CD14-positive monocyte (primary cell): ENCODE results near the gene CSRP3. TPM values are rescaled to one million over a fixed set of nuclear protein-coding genes. Genes with fewer than 3 reads are reported as not detected.
"Not testable (repeated sequence)": the region's sequence is repeated elsewhere in the genome, so short reads cannot be mapped to it uniquely, and the experiment has no call there.

Experiments used
- DNase-seq, 3 donors: peaks; one replicate each; pipeline ENCODE4 v3.0.0-alpha.2; 2011 to 2022
- H2AFZ ChIP-seq: 2 replicates; pipeline ENCODE4 v1.6.0; 2012; ENCODE audit warnings: mild to moderate bottlenecking, low read depth, low read length, inconsistent platforms; ENCODE audit not compliant: insufficient read depth, poor library complexity, severe bottlenecking
- H3K27ac ChIP-seq, 2 donors: 1 replicate in 1 of 2; 2 replicates in 1 of 2; pipeline ENCODE4 v1.5.1; 2012 to 2013; ENCODE audit warnings: low read length in 2 of 2, control low read depth in 1 of 2, inconsistent platforms in 1 of 2, low read depth in 1 of 2, mild to moderate bottlenecking in 1 of 2
- H3K27me3 ChIP-seq, 2 donors: one replicate each; pipeline versions ENCODE4 v1.6.0 to v1.6.1; 2011 to 2013; ENCODE audit warnings: low read length in 2 of 2; ENCODE audit not compliant: control insufficient read depth in 2 of 2, insufficient read depth in 2 of 2
- H3K36me3 ChIP-seq, 2 donors: replicated peaks in 1 of 2; 1 replicate in 1 of 2; 2 replicates in 1 of 2; pipeline versions ENCODE4 v1.5.1 to v1.6.1; 2012 to 2013; ENCODE audit warnings: low read length in 2 of 2, control low read depth in 1 of 2, inconsistent platforms in 1 of 2, mild to moderate bottlenecking in 1 of 2; ENCODE audit not compliant: insufficient read depth in 2 of 2, control insufficient read depth in 1 of 2
- H3K4me1 ChIP-seq, 2 donors: 1 replicate in 1 of 2; 2 replicates in 1 of 2; pipeline versions ENCODE4 v1.5.1 to v1.6.1; 2012 to 2013; ENCODE audit warnings: low read length in 2 of 2, control low read depth in 1 of 2, inconsistent platforms in 1 of 2, mild to moderate bottlenecking in 1 of 2, moderate library complexity in 1 of 2; ENCODE audit not compliant: insufficient read depth in 2 of 2, control insufficient read depth in 1 of 2
- H3K4me2 ChIP-seq: replicated peaks from 2 replicates; pipeline ENCODE3; 2012; ENCODE audit warnings: low read length, moderate library complexity, mild to moderate bottlenecking; ENCODE audit not compliant: poor library complexity, severe bottlenecking; ENCODE audit errors: extremely low read depth
- H3K4me3 ChIP-seq, 3 experiments: fragments of 200-600 bp in 1 of 3; sonication (generic) in 1 of 3; replicated peaks in 1 of 3; 1 replicate in 2 of 3; 2 replicates in 1 of 3; pipeline ENCODE4 v1.5.1; 2011 to 2013; ENCODE audit warnings: low read length in 3 of 3, mild to moderate bottlenecking in 3 of 3, control low read depth in 2 of 3, low read depth in 2 of 3, inconsistent platforms in 1 of 3, moderate library complexity in 1 of 3
- H3K79me2 ChIP-seq: 2 replicates; pipeline ENCODE4 v1.6.0; 2012; ENCODE audit warnings: mild to moderate bottlenecking, control low read depth, inconsistent platforms, low read length, moderate library complexity; ENCODE audit not compliant: insufficient read depth
- H3K9ac ChIP-seq: 2 replicates; pipeline ENCODE4 v1.6.0; 2017; ENCODE audit warnings: low read length, mild to moderate bottlenecking; ENCODE audit not compliant: insufficient read depth, poor library complexity, severe bottlenecking
- H3K9me3 ChIP-seq, 2 donors: replicated peaks in 1 of 2; 1 replicate in 1 of 2; 2 replicates in 1 of 2; pipeline versions ENCODE4 v1.5.1 to v1.6.1; 2012 to 2013; ENCODE audit warnings: low read length in 2 of 2, control low read depth in 1 of 2; ENCODE audit not compliant: control insufficient read depth in 1 of 2, insufficient read depth in 1 of 2
- H4K20me1 ChIP-seq: 2 replicates; pipeline ENCODE4 v1.6.0; 2012; ENCODE audit warnings: mild to moderate bottlenecking, low read length, control low read depth, moderate library complexity; ENCODE audit not compliant: insufficient read depth
- H3K27ac Mint-ChIP-seq, 7 donors: one replicate each; pipeline ENCODE4 v1.8.0; 2020; ENCODE audit warnings: mild to moderate bottlenecking in 7 of 7, mixed read lengths in 7 of 7, moderate library complexity in 6 of 7, inconsistent platforms in 2 of 7
- H3K27me3 Mint-ChIP-seq, 3 donors: one replicate each; pipeline ENCODE4 v1.8.0; 2021 to 2022; ENCODE audit warnings: low read depth in 3 of 3, mild to moderate bottlenecking in 3 of 3, mixed read lengths in 3 of 3, moderate library complexity in 3 of 3, inconsistent platforms in 1 of 3
- H3K36me3 Mint-ChIP-seq, 2 donors: one replicate each; pipeline ENCODE4 v1.8.0; 2020; ENCODE audit warnings: mixed read lengths in 2 of 2, inconsistent platforms in 1 of 2, mild to moderate bottlenecking in 1 of 2
- H3K4me1 Mint-ChIP-seq: one replicate; pipeline ENCODE4 v1.8.0; 2020; ENCODE audit warnings: mild to moderate bottlenecking, mixed read lengths
- H3K4me3 Mint-ChIP-seq, 2 donors: one replicate each; pipeline ENCODE4 v1.8.0; 2020; ENCODE audit warnings: mild to moderate bottlenecking in 2 of 2, mixed read lengths in 2 of 2, moderate library complexity in 1 of 2
- H3K9me3 Mint-ChIP-seq, 7 donors: one replicate each; pipeline ENCODE4 v1.8.0; 2020 to 2022; ENCODE audit warnings: mixed read lengths in 7 of 7, mild to moderate bottlenecking in 6 of 7, moderate library complexity in 6 of 7, inconsistent platforms in 2 of 7
- WGBS: methylation state at CpG from one replicate; pipeline ENCODE4 v1.1.5; 2013; ENCODE audit warnings: missing lambda C conversion rate; ENCODE audit not compliant: insufficient coverage; 5-methylcytosine and 5-hydroxymethylcytosine counted together
- intact Hi-C, 2 donors: fragments of 100-400 bp; cut with micrococcal nuclease; formaldehyde crosslinking; loops; one replicate each; pipeline versions ENCODE4 v1.15.0 to v1.15.1; 2023
- polyA plus RNA-seq, 3 donors: library from polyadenylated mRNA; depleted of rRNA in 1 of 3; unstranded in 2 of 3; stranded (reverse) in 1 of 3; fragments of 300-500 nt in 2 of 3; fragments of >200 nt in 1 of 3; fragmentation: Illumina TruSeq in 2 of 3; gene quantifications; 1 replicate in 2 of 3; 2 replicates in 1 of 3; pipeline ENCODE4 v1.2.3, GENCODE V29; 2012 to 2021
- TF ChIP-seq, protein P1 (sequence below): fragments of 200-600 bp; IDR thresholded peaks from one replicate; pipeline ENCODE4 v1.8.0; 2022; ENCODE audit warnings: antibody characterized with exemption, mild to moderate bottlenecking

The CSRP3 gene
- polyA plus RNA-seq, 3 donors, result not detected

DNA sequence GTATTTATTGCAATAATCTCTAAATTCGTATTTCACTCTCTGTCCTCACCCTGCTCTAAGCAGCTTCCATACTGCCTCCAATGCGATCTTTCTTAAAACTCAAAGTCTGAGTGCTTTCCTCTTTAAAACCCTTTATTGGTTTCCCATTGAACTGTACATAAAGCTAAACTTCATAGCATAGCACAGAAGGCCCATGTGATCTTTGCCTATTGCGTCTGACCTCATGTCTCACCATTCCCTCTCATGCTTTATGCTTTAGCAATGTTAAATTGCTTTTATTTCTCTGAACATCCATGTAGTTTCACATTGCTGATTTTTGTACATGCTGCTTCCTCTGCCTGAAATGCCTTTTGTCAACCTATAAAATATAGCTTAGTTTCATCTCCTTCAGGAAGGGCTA is 56.5 kb downstream of the CSRP3 start:
- WGBS, result 50% methylated on average over 2 of the region's 3 CpGs

GRCh38 chr11:19136884-19137283 is 64.9 kb downstream of the CSRP3 start:
- H3K4me1 ChIP-seq, H3K27me3 ChIP-seq, H3K4me3 ChIP-seq, H2AFZ ChIP-seq, H3K4me1 Mint-ChIP-seq, H3K27me3 Mint-ChIP-seq, H3K4me3 Mint-ChIP-seq, H3K27ac ChIP-seq, H3K9ac ChIP-seq, H3K4me2 ChIP-seq, H4K20me1 ChIP-seq, intact Hi-C loops, H3K27ac Mint-ChIP-seq, DNase-seq, H3K79me2 ChIP-seq, H3K9me3 ChIP-seq: not testable (repeated sequence)
- H3K36me3 ChIP-seq, result peaks cover 0 to 17% of the 10 kb centered on the region in 2 donors
- H3K36me3 Mint-ChIP-seq, result peaks cover 18 to 24% of the 10 kb centered on the region in 2 donors
- H3K9me3 Mint-ChIP-seq, result peaks cover 14 to 32% (median 20%) of the 10 kb centered on the region in 7 donors
- WGBS, result no CpG with 5 or more reads among the region's 4 CpGs

More for the DNA sequence above, 56.5 kb downstream of the CSRP3 start:
- no peak overlapping the region for H3K27ac Mint-ChIP-seq
- Histone ChIP-seq H3K9me3 (no peaks in the 10 kb centered on the region), H3K4me2 (no peak overlapping the region), H3K4me3 (no peak overlapping the region), H3K36me3 (peaks cover 17 to 42% of the 10 kb centered on the region in 2 donors), H3K27me3 (no peaks in the 10 kb centered on the region), H3K4me1 (no peaks in the 10 kb centered on the region), H4K20me1 (no peaks in the 10 kb centered on the region), H2AFZ (no peak overlapping the region), H3K79me2 (no peaks in the 10 kb centered on the region), H3K27ac (no peak overlapping the region), H3K9ac (no peak overlapping the region)
- H3K9me3 Mint-ChIP-seq, result no peaks in the 10 kb centered on the region
- H3K4me1 Mint-ChIP-seq, result no peaks in the 10 kb centered on the region
- TF ChIP-seq, protein P1, sequence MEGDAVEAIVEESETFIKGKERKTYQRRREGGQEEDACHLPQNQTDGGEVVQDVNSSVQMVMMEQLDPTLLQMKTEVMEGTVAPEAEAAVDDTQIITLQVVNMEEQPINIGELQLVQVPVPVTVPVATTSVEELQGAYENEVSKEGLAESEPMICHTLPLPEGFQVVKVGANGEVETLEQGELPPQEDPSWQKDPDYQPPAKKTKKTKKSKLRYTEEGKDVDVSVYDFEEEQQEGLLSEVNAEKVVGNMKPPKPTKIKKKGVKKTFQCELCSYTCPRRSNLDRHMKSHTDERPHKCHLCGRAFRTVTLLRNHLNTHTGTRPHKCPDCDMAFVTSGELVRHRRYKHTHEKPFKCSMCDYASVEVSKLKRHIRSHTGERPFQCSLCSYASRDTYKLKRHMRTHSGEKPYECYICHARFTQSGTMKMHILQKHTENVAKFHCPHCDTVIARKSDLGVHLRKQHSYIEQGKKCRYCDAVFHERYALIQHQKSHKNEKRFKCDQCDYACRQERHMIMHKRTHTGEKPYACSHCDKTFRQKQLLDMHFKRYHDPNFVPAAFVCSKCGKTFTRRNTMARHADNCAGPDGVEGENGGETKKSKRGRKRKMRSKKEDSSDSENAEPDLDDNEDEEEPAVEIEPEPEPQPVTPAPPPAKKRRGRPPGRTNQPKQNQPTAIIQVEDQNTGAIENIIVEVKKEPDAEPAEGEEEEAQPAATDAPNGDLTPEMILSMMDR, result no peak
- peaks cover 32% of the 10 kb centered on the region in 2 donors for H3K36me3 Mint-ChIP-seq
- no peak overlapping the region for H3K4me3 Mint-ChIP-seq
- no peak for DNase-seq
- intact Hi-C loops, result no loop called here
- peaks cover 0 to 2% (median 0%) of the 10 kb centered on the region in 3 donors for H3K27me3 Mint-ChIP-seq
